GM19035 (cell line): ENCODE data around the gene BUB1B.
"Not testable (repeated sequence)": the region's sequence is repeated elsewhere in the genome, so short reads cannot be mapped to it uniquely, and the experiment has no call there.

Experiments used
- ATAC-seq: cut with Tn5 transposase; IDR thresholded peaks from one replicate; pipeline ENCODE4 v1.9.1; 2021; ENCODE audit not compliant: unreplicated experiment

Gene BUB1B

GRCh38 chr15:40135846-40136450, 24.9 kb upstream of the BUB1B start:
- ATAC-seq = not testable (repeated sequence)

GRCh38 chr15:40136470-40137302, 24.2 kb upstream of the BUB1B start:
- ATAC-seq = no peak

GRCh38 chr15:40137303-40138200, 23.3 kb upstream of the BUB1B start:
- no peak for ATAC-seq

GRCh38 chr15:40138201-40138570, 22.7 kb upstream of the BUB1B start:
- not testable (repeated sequence) for ATAC-seq

GRCh38 chr15:40142428-40142827, 18.4 kb upstream of the BUB1B start:
- no peak for ATAC-seq

- no peak for ATAC-seq
These were observed 14.8 kb upstream of the BUB1B start for GRCh38 chr15:40146037-40146436.

GRCh38 chr15:40149339-40149738, 11.5 kb upstream of the BUB1B start:
- no peak for ATAC-seq

- no peak for ATAC-seq
These were observed 10.5 kb upstream of the BUB1B start for GRCh38 chr15:40150163-40150925.

GRCh38 chr15:40151499-40151898, 9.4 kb upstream of the BUB1B start:
- ATAC-seq = no peak

- ATAC-seq = no peak
These were observed 8.9 kb upstream of the BUB1B start for GRCh38 chr15:40151991-40152390.

GRCh38 chr15:40154821-40155220, 6.0 kb upstream of the BUB1B start:
- ATAC-seq = not testable (repeated sequence)

- no peak for ATAC-seq
These were observed 5.5 kb upstream of the BUB1B start for GRCh38 chr15:40155270-40155910.

GRCh38 chr15:40157778-40158447, 3.0 kb upstream of the BUB1B start:
- ATAC-seq = no peak

GRCh38 chr15:40160021-40160420, 848 bp upstream of the BUB1B start:
- no peak for ATAC-seq

- no peak for ATAC-seq
These were observed 973 bp downstream of the BUB1B start for GRCh38 chr15:40161693-40162391.

GRCh38 chr15:40162552-40162951, 1.7 kb downstream of the BUB1B start:
- ATAC-seq = no peak

- no peak for ATAC-seq
These were observed 3.0 kb downstream of the BUB1B start for GRCh38 chr15:40163657-40164416.

GRCh38 chr15:40167374-40167773, 6.5 kb downstream of the BUB1B start:
- ATAC-seq = not testable (repeated sequence)
